Ovary (tissue), 9 donors: Measurements from ENCODE around the gene RPTOR. TPM values are rescaled to one million over a fixed set of nuclear protein-coding genes. Genes with fewer than 3 reads are reported as not detected.

Experiments
- DNase-seq, 5 donors: peaks; one replicate each; pipeline ENCODE4 v3.0.0-alpha.2; 2019 to 2020
- H3K27ac ChIP-seq, 2 donors: fragments of 200-600 bp; one replicate each; pipeline versions ENCODE4 v1.5.1 to v1.8.0; 2019 to 2022
- H3K27me3 ChIP-seq: fragments of 200-600 bp; one replicate; pipeline ENCODE4 v1.8.0; 2022
- H3K36me3 ChIP-seq: fragments of 200-600 bp; sonication (generic); one replicate; pipeline ENCODE4 v1.5.1; 2019
- H3K4me1 ChIP-seq: one replicate; pipeline ENCODE4 v1.8.1; 2013; ENCODE audit warnings: mild to moderate bottlenecking, moderate library complexity; ENCODE audit not compliant: insufficient read depth
- H3K4me3 ChIP-seq: fragments of 200-600 bp; sonication (generic); one replicate; pipeline ENCODE4 v1.5.1; 2017
- H3K9me3 ChIP-seq, 2 donors: fragments of 200-600 bp in 1 of 2; sonication (generic) in 1 of 2; one replicate each; pipeline versions ENCODE4 v1.5.1 to v1.8.1; 2013 to 2019; ENCODE audit warnings: mild to moderate bottlenecking in 1 of 2, moderate library complexity in 1 of 2
- CTCF ChIP-seq, 3 donors: fragments of 450-650 bp in 2 of 3; fragments of 200-600 bp in 1 of 3; IDR thresholded peaks; one replicate each; pipeline versions ENCODE4 v1.5.1 to v1.8.0; 2016 to 2022; ENCODE audit warnings: antibody characterized with exemption in 3 of 3, mild to moderate bottlenecking in 1 of 3
- EP300 ChIP-seq: sonication (generic); formaldehyde crosslinking; IDR thresholded peaks from one replicate; pipeline ENCODE4 v1.6.1; 2017; ENCODE audit warnings: antibody characterized with exemption
- POLR2A ChIP-seq: fragments of 450-650 bp; IDR thresholded peaks from one replicate; pipeline ENCODE4 v1.6.1; 2017; ENCODE audit warnings: antibody characterized with exemption, mild to moderate bottlenecking, moderate library complexity
- WGBS, 3 donors: extraction: QIAGEN DNeasy Blood & Tissue Kit in 1 of 3; methylation state at CpG; one replicate each; pipeline versions ENCODE4 v1.1.5 to v1.1.7; 2013 to 2017; 5-methylcytosine and 5-hydroxymethylcytosine counted together
- intact Hi-C, 4 donors: fragments of 100-400 bp; cut with DNase I; formaldehyde crosslinking; loops; one replicate each; pipeline versions ENCODE4 v1.11.0 to v1.15.1; 2022 to 2023
- polyA plus RNA-seq, 2 donors: library from polyadenylated mRNA; stranded (reverse); fragments of 200-250 nt in 1 of 2; fragments of 350-450 nt in 1 of 2; fragmentation: Illumina TruSeq in 1 of 2; extraction: RNeasy Lipid Tissue Mini Kit (QIAGEN cat#74804) in 1 of 2; gene quantifications; one replicate each; pipeline ENCODE4 v1.2.3, GENCODE V29; 2013 to 2014
- total RNA-seq, 7 donors: library from RNA; depleted of rRNA in 2 of 7; stranded (reverse); fragments of >200 nt in 2 of 7; fragmentation: NEBNext Ultra II Directional in 3 of 7; extraction: Animal tissue kit (Norgen Biotek cat#: 25700) in 3 of 7; gene quantifications; one replicate each; pipeline versions ENCODE4 v1.1.0 to v1.2.4, GENCODE V29; 2016 to 2023
- donor health status: DM: no; HTN: no; CAD: no; lungs with moderate emphysema.
- donor health status: DM: no; HTN: no; CAD: no.
- donor health status: Bipolar disorder and iron deficiency.
- donor health status: DM: yes; HTN: yes; CAD: no.
- donor health status: DM: no; HTN: no; CAD: no.
- donor health status: DM: yes; HTN: yes; CAD: no.

Gene RPTOR
- total and polyA plus RNA-seq, 9 donors, result 11.1 to 41.9 (median 27.9) TPM

- Histone ChIP-seq H3K36me3 (no peaks in the 10 kb centered on the region), H3K4me3 (no peak overlapping the region), H3K9me3 (no peaks in the 10 kb centered on the region), H3K27me3 (no peaks in the 10 kb centered on the region), H3K27ac (peak overlapping the region in 1 of 2 donors; percentile 18), H3K4me1 (peaks cover 19% of the 10 kb centered on the region)
- intact Hi-C loops, result no loop called here
- WGBS, 3 donors, result 35 to 58% (median 41%) methylated on average over 35 of the region's 35 CpGs
- no peak for TF ChIP-seq CTCF (IDR thresholded peaks at IDR 0.05)
- no peak for TF ChIP-seq POLR2A
- no peak for TF ChIP-seq EP300
- DNase-seq, result peak in 2 of 5 donors; percentile 34 to 49
These were observed 176.3 kb downstream of the RPTOR start for GRCh38 chr17:80720610-80721577.

GRCh38 chr17:80722661-80723060, 178.0 kb downstream of the RPTOR start:
- H3K9me3 ChIP-seq, result no peaks in the 10 kb centered on the region
- no peak for DNase-seq
- intact Hi-C loops, result no loop called here
- H3K27me3 ChIP-seq, result no peaks in the 10 kb centered on the region
- WGBS, 3 donors, result 78 to 96% (median 94%) methylated on average over 3 of the region's 3 CpGs
- H3K4me3 ChIP-seq, result no peak overlapping the region
- H3K36me3 ChIP-seq, result no peaks in the 10 kb centered on the region
- TF ChIP-seq EP300 (no peak), CTCF (IDR thresholded peaks at IDR 0.05) (no peak), POLR2A (no peak)
- H3K27ac ChIP-seq, result no peak overlapping the region
- H3K4me1 ChIP-seq, result peaks cover 19% of the 10 kb centered on the region

GRCh38 chr17:80724775-80725266, 180.2 kb downstream of the RPTOR start:
- H3K4me3 ChIP-seq, result no peak overlapping the region
- 22 to 45% (median 29%) methylated on average over 16 of the region's 16 CpGs for WGBS, 3 donors
- H3K4me1 ChIP-seq, result peaks cover 19% of the 10 kb centered on the region
- DNase-seq, result peak in 3 of 5 donors; percentile 48 to 72 (median 49)
- H3K27me3 ChIP-seq, result no peaks in the 10 kb centered on the region
- intact Hi-C loops, result no loop called here
- TF ChIP-seq CTCF (IDR thresholded peaks at IDR 0.05) (no peak), EP300 (no peak), POLR2A (no peak)
- no peaks in the 10 kb centered on the region for H3K36me3 ChIP-seq
- H3K9me3 ChIP-seq, result no peaks in the 10 kb centered on the region
- H3K27ac ChIP-seq, result no peak overlapping the region

GRCh38 chr17:80725517-80725916, 180.9 kb downstream of the RPTOR start:
- H3K27ac ChIP-seq, result no peak overlapping the region
- 34 to 39% (median 34%) methylated on average over 8 of the region's 8 CpGs for WGBS, 3 donors

More at GRCh38 chr17:80725517-80725916, 180.9 kb downstream of the RPTOR start:
- TF ChIP-seq POLR2A, result no peak
- TF ChIP-seq CTCF (IDR thresholded peaks at IDR 0.05), result no peak
- no peak for TF ChIP-seq EP300
- H3K36me3 ChIP-seq, result no peaks in the 10 kb centered on the region
- no peak for DNase-seq
- H3K4me1 ChIP-seq, result peaks cover 18% of the 10 kb centered on the region
- H3K4me3 ChIP-seq, result no peak overlapping the region
- no peaks in the 10 kb centered on the region for H3K9me3 ChIP-seq
- H3K27me3 ChIP-seq, result no peaks in the 10 kb centered on the region
- intact Hi-C loops, result no loop called here
